Measurements from ENCODE around the gene EXOC4. TPM values are rescaled to one million over a fixed set of nuclear protein-coding genes. Genes with fewer than 3 reads are reported as not detected.
"Not testable (repeated sequence)": the region's sequence is repeated elsewhere in the genome, so short reads cannot be mapped to it uniquely, and the experiment has no call there.

EXOC4 gene
- total RNA-seq, 1 donor from 2014 or later: 94.0 TPM

DNA sequence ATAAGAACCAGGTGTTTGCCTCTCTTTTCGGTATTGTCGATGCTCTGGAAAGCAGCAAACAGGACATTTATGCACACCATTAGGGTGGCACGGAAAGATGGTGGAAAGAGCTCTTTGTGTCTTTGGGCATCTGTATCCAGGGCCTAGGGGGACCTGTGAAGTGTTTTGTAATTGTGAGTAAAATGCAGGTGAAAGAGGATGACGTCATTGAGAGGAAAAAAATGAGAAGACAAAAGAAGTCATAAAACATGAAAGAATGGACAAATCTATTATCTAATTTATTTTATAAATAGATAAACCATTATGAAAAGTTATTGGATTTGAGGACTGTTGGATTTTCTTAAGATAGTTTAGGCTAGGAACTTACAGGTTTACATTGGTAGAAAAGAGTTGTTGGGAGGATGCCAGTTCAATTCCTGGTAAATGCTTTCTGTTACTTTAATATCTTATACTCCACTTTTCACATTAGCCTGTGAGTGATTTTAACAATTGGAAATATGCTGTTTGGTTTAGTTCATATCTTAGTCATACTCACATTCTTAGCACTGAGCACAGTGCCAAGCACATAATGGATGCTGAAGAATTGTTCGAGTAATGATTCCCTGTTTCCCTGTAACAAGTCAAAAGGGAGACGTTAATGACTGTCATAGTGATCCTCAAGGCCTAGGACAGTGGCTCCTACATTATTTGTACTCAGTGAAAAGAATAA lies 62.6 kb downstream of the EXOC4 start:
- no peak overlapping the region for H3K27ac Mint-ChIP-seq (ENCODE audit: unreplicated experiment)
- DNase-seq (ENCODE audit: low spot score): no peak
- peaks cover 2% of the 10 kb centered on the region for H3K36me3 Mint-ChIP-seq (ENCODE audit: low read depth, unreplicated experiment)
- no peaks in the 10 kb centered on the region for H3K27me3 Mint-ChIP-seq (ENCODE audit: unreplicated experiment)
- no peaks in the 10 kb centered on the region for H3K9me3 Mint-ChIP-seq (ENCODE audit: unreplicated experiment)
- TF ChIP-seq, protein P1, sequence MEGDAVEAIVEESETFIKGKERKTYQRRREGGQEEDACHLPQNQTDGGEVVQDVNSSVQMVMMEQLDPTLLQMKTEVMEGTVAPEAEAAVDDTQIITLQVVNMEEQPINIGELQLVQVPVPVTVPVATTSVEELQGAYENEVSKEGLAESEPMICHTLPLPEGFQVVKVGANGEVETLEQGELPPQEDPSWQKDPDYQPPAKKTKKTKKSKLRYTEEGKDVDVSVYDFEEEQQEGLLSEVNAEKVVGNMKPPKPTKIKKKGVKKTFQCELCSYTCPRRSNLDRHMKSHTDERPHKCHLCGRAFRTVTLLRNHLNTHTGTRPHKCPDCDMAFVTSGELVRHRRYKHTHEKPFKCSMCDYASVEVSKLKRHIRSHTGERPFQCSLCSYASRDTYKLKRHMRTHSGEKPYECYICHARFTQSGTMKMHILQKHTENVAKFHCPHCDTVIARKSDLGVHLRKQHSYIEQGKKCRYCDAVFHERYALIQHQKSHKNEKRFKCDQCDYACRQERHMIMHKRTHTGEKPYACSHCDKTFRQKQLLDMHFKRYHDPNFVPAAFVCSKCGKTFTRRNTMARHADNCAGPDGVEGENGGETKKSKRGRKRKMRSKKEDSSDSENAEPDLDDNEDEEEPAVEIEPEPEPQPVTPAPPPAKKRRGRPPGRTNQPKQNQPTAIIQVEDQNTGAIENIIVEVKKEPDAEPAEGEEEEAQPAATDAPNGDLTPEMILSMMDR (IDR thresholded peaks at IDR 0.05; ENCODE audit: unreplicated experiment): no peak
- H3K4me1 Mint-ChIP-seq (ENCODE audit: unreplicated experiment): peaks cover 16% of the 10 kb centered on the region
- no peak overlapping the region for H3K4me3 Mint-ChIP-seq (ENCODE audit: unreplicated experiment)

GRCh38 chr7:133319842-133320241 lies 67.0 kb downstream of the EXOC4 start:
- no peak for DNase-seq (ENCODE audit: low spot score)
- H3K4me3 Mint-ChIP-seq (ENCODE audit: unreplicated experiment): no peak overlapping the region
- H3K4me1 Mint-ChIP-seq (ENCODE audit: unreplicated experiment): peaks cover 6% of the 10 kb centered on the region
- no peaks in the 10 kb centered on the region for H3K27me3 Mint-ChIP-seq (ENCODE audit: unreplicated experiment)
- H3K27ac Mint-ChIP-seq (ENCODE audit: unreplicated experiment): no peak overlapping the region
- TF ChIP-seq, protein P1 (IDR thresholded peaks at IDR 0.05; ENCODE audit: unreplicated experiment): no peak
- peaks cover 36% of the 10 kb centered on the region for H3K36me3 Mint-ChIP-seq (ENCODE audit: low read depth, unreplicated experiment)
- H3K9me3 Mint-ChIP-seq (ENCODE audit: unreplicated experiment): no peaks in the 10 kb centered on the region

GRCh38 chr7:133320891-133321290 lies 68.0 kb downstream of the EXOC4 start:
- no peak overlapping the region for H3K27ac Mint-ChIP-seq (ENCODE audit: unreplicated experiment)
- TF ChIP-seq, protein P1 (IDR thresholded peaks at IDR 0.05; ENCODE audit: unreplicated experiment): no peak
- H3K27me3 Mint-ChIP-seq (ENCODE audit: unreplicated experiment): no peaks in the 10 kb centered on the region
- no peak overlapping the region for H3K4me3 Mint-ChIP-seq (ENCODE audit: unreplicated experiment)
- no peak for DNase-seq (ENCODE audit: low spot score)
- peaks cover 4% of the 10 kb centered on the region for H3K4me1 Mint-ChIP-seq (ENCODE audit: unreplicated experiment)
- peaks cover 40% of the 10 kb centered on the region for H3K36me3 Mint-ChIP-seq (ENCODE audit: low read depth, unreplicated experiment)
- H3K9me3 Mint-ChIP-seq (ENCODE audit: unreplicated experiment): no peaks in the 10 kb centered on the region

GRCh38 chr7:133321366-133321765 lies 68.5 kb downstream of the EXOC4 start:
- not testable (repeated sequence) for H3K9me3 Mint-ChIP-seq (ENCODE audit: unreplicated experiment); DNase-seq (ENCODE audit: low spot score); H3K27ac Mint-ChIP-seq (ENCODE audit: unreplicated experiment); H3K4me1 Mint-ChIP-seq (ENCODE audit: unreplicated experiment); H3K4me3 Mint-ChIP-seq (ENCODE audit: unreplicated experiment); H3K27me3 Mint-ChIP-seq (ENCODE audit: unreplicated experiment)
- H3K36me3 Mint-ChIP-seq (ENCODE audit: low read depth, unreplicated experiment): peaks cover 41% of the 10 kb centered on the region

DNA sequence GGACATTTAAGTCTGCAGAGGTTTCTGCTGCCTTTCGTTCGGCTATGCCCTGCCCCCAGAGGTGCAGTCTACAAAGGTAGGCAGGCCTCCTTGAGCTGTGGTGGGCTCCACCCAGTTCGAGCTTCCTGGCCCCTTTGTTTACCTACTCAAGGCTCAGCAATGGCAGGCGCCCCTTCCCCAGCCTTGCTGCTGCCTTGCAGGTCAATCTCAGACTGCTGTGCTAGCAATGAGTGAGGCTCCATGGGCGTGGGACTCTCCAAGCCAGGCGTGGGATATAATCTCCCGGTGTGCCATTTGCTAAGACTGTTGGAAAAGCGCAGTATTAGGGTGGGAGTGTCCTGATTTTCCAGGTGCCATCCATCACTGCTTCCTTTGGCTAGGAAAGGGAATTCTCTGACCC lies 73.9 kb downstream of the EXOC4 start:
- not testable (repeated sequence) for H3K4me3 Mint-ChIP-seq (ENCODE audit: unreplicated experiment); H3K4me1 Mint-ChIP-seq (ENCODE audit: unreplicated experiment); H3K27ac Mint-ChIP-seq (ENCODE audit: unreplicated experiment); H3K27me3 Mint-ChIP-seq (ENCODE audit: unreplicated experiment); H3K9me3 Mint-ChIP-seq (ENCODE audit: unreplicated experiment); DNase-seq (ENCODE audit: low spot score)
- peaks cover 52% of the 10 kb centered on the region for H3K36me3 Mint-ChIP-seq (ENCODE audit: low read depth, unreplicated experiment)

DNA sequence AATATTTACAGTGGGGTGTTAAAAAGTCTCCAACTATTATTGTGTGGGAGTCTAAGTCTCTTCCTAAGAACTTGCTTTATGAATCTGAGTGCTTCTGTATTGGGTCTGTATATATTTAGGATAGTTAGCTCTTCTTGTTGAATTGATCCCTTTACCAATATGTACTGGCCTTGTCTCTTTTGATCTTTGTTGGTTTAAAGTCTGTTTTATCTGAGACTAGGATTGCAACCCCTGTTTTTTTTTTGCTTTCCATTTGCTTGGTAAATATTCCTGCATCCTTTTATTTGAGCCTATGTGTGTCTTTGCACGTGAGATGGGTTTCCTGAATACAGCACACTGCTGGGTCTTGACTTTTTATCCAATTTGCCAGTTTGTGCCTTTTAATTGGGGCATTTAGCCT lies 75.1 kb downstream of the EXOC4 start:
- H3K4me1 Mint-ChIP-seq (ENCODE audit: unreplicated experiment); H3K27me3 Mint-ChIP-seq (ENCODE audit: unreplicated experiment); DNase-seq (ENCODE audit: low spot score); H3K9me3 Mint-ChIP-seq (ENCODE audit: unreplicated experiment); H3K27ac Mint-ChIP-seq (ENCODE audit: unreplicated experiment); H3K4me3 Mint-ChIP-seq (ENCODE audit: unreplicated experiment): not testable (repeated sequence)
- H3K36me3 Mint-ChIP-seq (ENCODE audit: low read depth, unreplicated experiment): peaks cover 39% of the 10 kb centered on the region
